ENCODE measurements around the gene HIBADH.

Gene HIBADH

DNA sequence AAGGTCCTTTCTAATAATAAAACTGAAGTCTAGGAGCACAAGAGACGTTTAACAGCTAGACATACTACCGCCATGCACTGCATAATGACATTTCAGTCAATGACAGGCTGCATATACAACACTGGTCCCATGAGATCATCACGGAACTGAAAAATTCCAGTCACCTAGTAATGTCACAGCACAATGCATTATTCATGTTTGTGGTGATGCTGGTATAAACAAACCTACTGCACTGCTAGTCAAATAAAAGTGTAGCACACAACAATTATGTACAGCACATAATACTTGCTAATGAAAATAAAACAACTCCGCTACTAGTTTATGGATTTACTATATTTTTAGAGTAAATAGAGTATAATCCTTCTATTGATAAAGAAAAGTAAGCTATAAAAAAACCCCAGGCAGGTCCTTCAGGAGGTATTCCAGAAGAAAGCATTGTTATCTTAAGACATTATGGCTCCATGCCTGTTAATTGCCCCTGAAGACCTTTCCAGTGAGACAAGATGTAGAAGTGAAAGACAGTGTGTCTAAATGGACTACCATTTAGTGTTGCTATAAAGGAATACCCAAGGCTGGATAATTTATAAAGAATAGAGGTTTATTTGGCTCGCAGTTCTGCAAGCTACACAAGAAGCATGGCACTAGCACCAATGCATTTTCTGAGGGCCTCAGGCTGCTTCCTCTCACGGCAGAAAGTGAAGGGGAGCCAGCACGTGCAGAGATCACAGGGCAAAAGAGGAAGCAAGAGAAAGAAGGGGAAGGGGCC lies 47.1 kb downstream of the HIBADH start:
- no peak for TF ChIP-seq CTCF (IDR thresholded peaks at IDR 0.05; ENCODE audit: insufficient read depth, low read depth, low read length, missing control alignments)
- no peak overlapping the region for H3K4me3 ChIP-seq (ENCODE audit: low read length)
- DNase-seq (ENCODE audit: low read depth): no peak

DNA sequence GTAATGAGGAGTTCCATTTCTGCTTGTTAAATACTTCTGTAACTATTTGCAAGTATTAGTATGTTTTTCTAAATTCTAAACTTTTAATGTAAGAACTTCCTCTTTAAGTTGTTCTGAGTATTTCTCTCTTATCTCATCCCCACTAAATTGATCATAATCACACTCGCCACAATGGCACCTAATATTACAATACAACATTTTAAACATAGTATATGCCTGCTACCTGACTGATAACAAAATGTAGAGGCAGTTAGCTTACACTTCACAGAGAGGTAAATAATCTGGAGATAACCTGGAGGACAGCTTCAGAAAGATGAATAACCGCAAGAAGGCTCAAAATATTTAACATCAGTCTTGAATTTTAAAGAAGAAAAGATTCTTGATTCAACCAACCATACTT lies 48.6 kb downstream of the HIBADH start:
- TF ChIP-seq CTCF (IDR thresholded peaks at IDR 0.05; ENCODE audit: insufficient read depth, low read depth, low read length, missing control alignments): no peak
- H3K4me3 ChIP-seq (ENCODE audit: low read length): no peak overlapping the region

GRCh38 chr7:27611059-27611458 lies 51.6 kb downstream of the HIBADH start:
- no peak overlapping the region for H3K4me3 ChIP-seq (ENCODE audit: low read length)
- DNase-seq (ENCODE audit: low read depth): peak; percentile 85
- TF ChIP-seq CTCF (IDR thresholded peaks at IDR 0.05; ENCODE audit: insufficient read depth, low read depth, low read length, missing control alignments): no peak

More for the DNA sequence above, 48.6 kb downstream of the HIBADH start:
- no peak for DNase-seq (ENCODE audit: low read depth)

DNA sequence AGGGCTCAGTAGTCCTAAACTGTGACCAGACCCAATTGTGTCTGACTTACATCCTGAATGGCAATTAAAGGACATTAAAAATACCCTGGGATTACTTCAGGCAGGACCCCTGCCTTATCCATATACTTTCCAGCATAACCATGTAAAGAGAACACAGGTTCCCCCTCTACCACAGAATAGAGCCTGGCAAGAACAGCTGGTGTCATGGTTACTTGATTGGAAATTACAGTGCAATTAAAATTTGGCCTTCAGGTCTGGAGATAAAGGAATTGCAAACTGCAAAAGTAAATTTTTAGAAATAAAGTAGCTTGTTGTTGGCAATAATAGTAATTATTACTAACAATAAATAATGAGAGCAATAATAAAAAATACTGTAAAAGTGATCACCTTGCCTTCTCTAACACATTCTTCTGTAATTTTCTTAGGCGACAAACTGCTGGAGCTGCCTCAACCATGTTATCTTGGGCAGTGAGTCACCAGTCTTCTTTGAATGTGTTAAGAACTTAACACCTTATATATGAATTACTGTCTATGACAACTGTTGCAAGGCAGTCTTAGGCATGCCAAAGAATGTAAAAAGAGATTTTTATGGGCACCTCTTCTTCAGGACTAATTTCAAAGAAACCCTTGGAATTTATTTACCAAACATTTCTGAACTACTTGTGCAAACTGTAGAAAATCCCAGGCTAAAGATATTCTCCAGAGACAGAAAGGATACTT lies 53.7 kb downstream of the HIBADH start:
- DNase-seq (ENCODE audit: low read depth): peak; percentile 56
- H3K4me3 ChIP-seq (ENCODE audit: low read length): no peak overlapping the region
- TF ChIP-seq CTCF (IDR thresholded peaks at IDR 0.05; ENCODE audit: insufficient read depth, low read depth, low read length, missing control alignments): no peak

GRCh38 chr7:27607210-27607606 lies 55.5 kb downstream of the HIBADH start:
- TF ChIP-seq CTCF (IDR thresholded peaks at IDR 0.05; ENCODE audit: insufficient read depth, low read depth, low read length, missing control alignments): no peak
- H3K4me3 ChIP-seq (ENCODE audit: low read length): no peak overlapping the region
- DNase-seq (ENCODE audit: low read depth): no peak

DNA sequence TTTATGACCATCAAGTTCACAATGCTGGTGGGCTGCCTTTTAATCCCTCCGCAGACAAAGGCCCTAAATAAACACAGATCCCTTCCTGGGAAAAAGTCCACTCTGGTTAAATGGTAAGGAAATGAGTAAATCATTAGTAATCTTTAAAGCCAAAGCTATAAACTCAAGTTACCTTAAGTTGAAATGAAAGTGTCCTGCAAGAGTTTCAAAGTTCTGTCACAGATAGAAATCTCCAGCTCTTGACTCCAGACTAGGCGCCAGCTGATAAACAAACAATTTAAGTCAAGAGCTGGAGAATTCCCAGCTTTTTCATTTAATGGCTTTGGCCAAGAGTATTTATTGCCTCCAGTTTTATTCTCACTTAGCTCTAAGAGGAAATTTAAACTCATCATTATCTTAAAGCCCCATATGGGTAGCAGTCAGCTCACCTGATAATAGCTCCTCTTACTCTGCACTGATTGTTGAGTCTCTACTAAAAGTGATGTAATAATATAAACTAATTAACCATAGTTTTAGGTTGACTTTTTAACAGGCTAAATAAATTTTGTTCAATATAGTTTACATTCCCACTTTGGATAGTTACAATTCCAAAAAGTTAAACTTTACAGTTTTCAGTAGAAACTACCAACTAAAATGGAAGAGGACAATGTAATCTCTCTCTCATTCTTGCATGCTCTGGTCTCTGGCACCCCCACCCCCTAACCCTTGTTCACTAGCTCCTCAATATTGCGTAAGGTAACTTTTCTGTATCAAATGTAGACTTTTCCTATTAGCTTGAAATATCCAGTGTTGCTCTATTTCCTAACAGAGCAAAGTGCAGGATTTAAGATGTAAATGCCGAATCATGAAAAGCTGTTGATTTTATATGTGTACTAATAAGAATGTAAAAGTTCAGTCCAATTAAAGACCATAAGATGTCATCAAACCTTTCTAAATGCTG lies 56.1 kb downstream of the HIBADH start:
- no peak overlapping the region for H3K4me3 ChIP-seq (ENCODE audit: low read length)
- peak; percentile 26 for DNase-seq (ENCODE audit: low read depth)
- TF ChIP-seq CTCF (IDR thresholded peaks at IDR 0.05; ENCODE audit: insufficient read depth, low read depth, low read length, missing control alignments): no peak
